OCI-M2 (cell line): ENCODE results near the gene LRRC32.
"Not testable (repeated sequence)": the region's sequence is repeated elsewhere in the genome, so short reads cannot be mapped to it uniquely, and the experiment has no call there.

Experiments
- DNase-seq: peaks from one replicate; lab custom pipeline; 2025; ENCODE audit not compliant: unreplicated experiment; lab: John Stamatoyannopoulos, UW

LRRC32 gene

DNA sequence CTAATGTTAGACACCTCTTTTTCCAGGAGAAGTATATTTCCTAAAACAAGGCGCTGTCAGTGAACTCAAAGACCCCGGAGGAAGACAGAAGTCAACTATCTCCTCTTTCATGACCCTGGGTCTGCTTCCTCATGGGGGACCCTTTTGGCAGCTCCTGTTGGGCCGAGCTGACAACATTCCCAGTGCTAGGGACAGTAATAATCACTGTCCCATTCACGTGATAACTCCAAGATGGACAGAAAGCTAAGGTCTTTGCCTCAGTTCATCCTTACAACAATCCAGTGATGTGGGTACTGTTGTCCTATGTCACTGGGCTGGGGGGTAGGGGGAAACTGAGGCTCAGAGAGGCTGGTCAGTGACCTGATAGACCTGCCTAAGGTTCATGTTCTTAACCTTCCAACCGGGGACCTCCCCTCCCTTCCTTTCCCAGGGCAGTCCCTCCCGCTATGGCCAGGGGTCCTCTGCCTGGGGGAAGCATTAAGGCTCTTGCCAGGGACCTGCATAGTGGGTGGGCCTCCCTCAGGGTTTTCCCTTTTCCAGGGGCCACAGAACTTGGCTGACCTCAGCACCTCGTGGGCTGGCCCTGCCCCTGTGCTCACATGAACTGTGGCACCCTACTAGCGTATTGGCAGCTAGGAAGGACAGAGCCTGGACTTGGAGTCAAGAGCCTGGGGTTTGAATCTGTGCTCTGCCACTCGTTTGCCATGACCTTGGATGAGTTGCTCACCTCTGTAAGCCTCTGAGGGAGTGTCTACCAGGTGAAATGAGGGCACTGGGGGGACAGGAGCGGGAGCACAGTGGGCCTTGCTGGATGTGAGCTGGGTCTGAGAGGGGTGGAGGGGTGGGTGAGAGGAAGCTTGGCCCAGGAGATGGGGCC lies 53.6 kb downstream of the LRRC32 start:
- DNase-seq: no peak

DNA sequence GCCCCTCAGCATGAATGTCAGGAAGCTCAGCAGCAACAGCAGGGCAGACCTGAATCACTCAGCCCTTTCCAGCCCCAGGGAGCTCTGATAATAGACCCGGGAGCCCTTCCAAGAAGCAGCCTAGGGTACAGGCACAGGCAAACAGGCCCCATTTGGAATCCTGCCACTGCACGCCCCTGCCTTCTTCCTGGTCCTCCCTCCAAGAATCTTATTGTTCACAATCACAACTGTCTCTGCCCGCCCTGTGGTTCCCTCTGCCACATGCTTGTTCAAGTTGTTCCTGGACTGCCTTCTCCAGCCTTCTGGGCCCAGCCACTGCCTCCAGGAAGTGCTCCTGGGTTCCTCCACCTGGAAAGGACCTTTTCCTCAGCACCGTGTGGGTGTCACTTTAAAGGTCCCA lies 54.6 kb downstream of the LRRC32 start:
- no peak for DNase-seq

DNA sequence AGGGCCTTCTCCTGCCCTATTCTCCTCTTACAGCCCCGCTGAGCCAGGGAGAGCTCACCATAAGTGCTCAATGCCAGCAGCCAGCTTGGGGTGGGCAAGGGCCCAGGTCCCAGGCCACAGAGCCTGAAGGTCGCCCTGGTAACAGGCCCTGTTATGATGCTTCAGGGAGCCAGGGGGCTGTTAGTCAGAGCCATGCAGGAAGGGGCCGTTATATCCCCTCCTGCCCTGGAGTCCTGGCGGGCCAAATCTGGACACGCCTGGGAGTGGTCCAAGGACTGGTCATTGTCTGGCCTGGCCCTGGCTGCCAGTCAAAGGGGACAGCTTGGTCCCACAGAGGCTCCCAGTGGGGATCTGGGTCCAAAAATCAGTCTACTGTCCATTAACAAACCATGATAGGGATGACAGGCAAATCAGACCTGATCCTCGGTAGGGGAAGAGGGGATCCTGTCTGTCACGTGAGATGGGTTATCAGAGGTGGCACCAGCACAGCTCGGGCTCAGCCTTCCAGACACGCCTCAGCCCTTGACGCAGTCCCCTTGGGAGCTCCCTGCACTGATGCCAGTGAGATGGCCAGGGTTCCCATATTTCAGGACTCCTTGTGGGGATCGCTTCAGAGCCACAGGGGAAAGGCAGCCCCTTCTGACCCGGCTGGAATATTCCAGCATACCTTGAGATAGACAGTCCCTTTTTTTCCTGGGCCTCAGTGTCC lies 55.9 kb downstream of the LRRC32 start:
- no peak for DNase-seq

DNA sequence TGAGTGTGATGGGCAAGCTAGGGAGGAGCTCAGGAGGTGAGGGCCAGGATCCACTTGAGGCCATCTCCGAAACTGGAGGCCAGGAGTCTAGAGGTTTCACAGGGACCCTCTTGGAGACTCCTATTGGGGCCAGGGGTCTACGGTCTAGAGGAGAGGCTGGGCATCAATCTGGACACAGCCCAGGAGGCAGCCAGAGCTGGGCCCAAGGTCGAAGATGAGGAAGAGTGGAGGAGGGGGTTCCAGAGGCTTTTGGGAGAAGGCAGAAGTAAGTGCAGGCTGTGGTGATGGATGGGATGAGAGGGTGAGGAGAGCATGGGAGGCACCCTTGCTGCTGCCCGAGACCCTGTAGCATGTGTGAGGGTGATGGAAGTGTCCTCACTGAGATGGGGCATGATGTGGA lies 56.6 kb downstream of the LRRC32 start:
- no peak for DNase-seq

DNA sequence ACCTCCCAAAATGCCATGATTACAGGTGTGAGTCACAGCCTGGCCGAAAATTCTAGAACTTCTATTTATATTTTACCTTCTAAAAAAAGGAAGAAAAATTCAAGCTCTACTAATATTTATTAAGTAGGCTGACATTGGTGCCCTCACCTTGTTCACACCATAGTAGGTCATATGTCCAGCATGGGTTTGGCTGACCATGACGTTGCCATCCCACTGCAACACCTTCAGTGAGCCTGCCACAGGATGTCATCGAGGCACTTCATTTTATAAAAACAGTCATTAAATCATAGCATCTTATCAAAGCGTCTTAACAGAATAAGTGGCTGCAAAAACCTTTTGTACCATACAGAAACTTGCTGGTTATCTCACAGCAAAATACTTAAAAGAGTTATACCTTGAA lies 58.3 kb downstream of the LRRC32 start:
- no peak for DNase-seq

DNA sequence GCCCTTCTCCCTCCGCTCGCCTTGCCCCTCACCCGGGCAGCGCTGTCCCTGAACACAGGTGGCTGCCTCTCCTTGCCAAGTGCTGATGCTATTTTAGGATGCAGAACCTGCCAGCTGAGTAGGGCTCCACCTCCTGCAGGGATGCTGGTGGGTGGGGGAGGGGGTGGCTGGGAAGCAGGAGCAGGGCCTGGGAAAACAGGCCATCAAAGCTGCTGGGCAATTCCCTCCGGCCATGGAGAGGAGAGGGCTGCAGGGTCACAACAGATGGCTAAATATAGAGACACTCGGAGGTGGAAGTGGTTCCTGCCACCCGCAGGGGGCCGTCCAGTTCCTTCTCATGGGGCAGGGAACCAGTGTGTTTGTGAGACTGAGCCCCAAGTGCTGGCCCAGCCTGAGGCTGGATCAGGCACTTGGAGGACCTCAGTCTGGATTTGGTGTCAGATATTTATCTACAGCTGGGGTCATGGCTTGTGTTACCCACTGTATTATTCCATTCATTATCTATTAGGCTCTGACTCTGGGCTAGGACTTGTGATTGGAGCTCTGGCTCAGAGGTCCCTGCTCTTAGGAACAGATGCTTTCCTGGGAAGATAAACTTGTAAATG lies 59.6 kb downstream of the LRRC32 start:
- no peak for DNase-seq

DNA sequence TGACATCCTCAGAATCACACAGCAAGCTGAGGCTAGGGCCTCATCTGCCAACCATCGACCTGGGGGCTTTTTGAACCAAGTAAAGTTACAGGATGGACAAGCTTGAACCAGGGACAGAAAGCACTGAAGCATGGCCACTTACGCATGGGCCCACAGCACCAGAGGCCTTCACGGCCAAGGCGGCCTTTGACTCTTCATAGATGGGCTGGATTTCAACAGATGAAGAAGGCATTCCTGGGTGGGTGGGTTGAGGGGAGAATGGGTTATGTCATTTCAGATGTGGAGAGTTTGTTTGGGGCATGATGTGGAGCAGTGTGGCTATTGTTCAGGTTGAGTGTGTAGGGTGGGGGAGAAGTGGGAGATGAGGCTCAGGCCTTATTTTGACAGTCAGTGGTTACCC lies 60.2 kb downstream of the LRRC32 start:
- DNase-seq: no peak

DNA sequence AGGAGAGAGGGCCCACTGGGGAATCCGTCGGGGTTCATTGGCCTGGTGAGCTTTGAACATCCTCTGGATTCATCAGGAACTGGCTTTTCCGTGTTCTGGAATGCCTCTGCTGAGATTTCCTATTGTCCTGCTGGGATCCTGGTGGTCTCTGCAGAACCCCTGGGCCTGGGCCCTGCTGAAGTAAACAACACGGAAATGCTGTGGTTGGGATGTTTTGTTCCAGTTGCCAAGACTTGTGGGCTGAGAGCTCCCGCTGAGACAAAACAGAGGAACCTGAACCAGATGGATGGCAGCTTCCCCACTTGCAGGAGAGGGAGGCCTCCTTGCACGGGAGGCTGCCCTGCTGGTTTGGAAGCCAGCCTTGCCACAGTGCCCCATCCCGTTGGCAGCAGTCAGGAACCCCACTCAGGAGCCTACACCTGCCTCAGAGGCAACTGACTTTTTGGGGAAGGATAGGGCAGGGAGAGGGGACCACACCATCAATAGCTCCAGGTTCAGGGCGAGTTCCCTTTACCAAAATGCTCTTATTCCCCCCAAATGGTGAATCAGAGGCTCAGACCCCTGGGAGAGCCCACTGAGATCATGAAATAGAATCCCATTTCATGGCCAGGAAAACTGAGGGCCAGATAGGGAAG lies 60.7 kb downstream of the LRRC32 start:
- no peak for DNase-seq

DNA sequence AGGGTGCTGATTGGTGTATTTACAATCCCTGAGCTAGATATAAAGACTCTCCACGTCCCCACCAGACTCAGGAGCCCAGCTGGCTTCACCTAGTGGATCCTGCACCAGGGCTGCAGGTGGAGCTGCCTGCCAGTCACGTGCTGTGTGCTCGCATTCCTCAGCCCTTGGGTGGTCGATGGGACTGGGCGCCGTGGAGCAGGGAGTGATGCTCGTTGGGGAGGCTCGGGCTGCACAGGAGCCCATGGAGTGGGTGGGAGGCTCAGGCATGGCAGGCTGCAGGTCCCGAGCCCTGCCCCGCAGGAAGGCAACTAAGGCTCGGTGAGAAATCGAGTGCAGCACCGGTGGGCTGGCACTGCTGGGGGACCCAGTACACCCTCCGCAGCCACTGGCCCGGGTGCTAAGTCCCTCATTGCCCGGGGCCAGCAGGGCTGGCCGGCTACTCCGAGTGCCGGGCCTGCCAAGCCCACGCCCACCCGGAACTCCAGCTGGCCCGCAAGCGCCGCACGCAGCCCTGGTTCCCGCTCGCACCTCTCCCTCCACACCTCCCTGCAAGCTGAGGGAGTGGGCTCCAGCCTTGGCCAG lies 61.6 kb downstream of the LRRC32 start:
- DNase-seq: not testable (repeated sequence)

DNA sequence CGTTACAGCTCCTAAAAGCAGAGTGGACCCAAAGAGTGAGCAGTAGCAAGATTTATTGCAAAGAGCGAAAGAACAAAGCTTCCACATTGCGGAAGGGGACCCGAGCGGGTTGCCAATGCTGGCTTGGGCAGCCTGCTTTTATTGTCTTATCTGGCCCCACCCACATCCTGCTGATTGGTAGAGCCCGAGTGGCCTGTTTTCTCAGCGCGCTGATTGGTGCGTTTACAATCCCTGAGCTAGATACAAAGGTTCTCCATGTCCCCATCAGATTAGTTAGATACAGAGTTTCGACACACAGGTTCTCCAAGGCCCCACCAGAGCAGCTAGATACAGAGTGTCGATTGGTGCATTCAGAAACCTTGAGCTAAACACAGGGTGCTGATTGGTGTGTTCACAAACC lies 62.3 kb downstream of the LRRC32 start:
- DNase-seq: not testable (repeated sequence)
